K562 (cell line): ENCODE data around the gene UBN2. TPM values are rescaled to one million over a fixed set of nuclear protein-coding genes. Genes with fewer than 3 reads are reported as not detected.

Source experiments
- AFF1 ChIP-seq, 2 experiments: fragments of 450-650 bp; IDR thresholded peaks; 2 replicates each; pipeline ENCODE4 v1.6.1; 2018; ENCODE audit warnings: mild to moderate bottlenecking in 2 of 2, low read depth in 1 of 2; ENCODE audit not compliant: partially characterized antibody in 2 of 2
- ETV5 ChIP-seq: sonication (generic); formaldehyde crosslinking; IDR thresholded peaks from 2 replicates; pipeline ENCODE4 v1.4.0; 2020; ENCODE audit warnings: low read depth, mild to moderate bottlenecking, missing genetic modification reagents
- HDAC8 ChIP-seq: fragments of 450-650 bp; IDR thresholded peaks from 2 replicates; pipeline ENCODE4 v1.6.1; 2016; ENCODE audit warnings: mild to moderate bottlenecking, missing genetic modification characterization, moderate library complexity, missing compliant biosample characterization
- HIVEP1 ChIP-seq: fragments of 250-450 bp; sonication (Bioruptor Pico); IDR thresholded peaks from 2 replicates; pipeline ENCODE4 v1.4.0; 2020; ENCODE audit warnings: mild to moderate bottlenecking
- HMG20B ChIP-seq: fragments of 250-450 bp; sonication (Bioruptor Pico); IDR thresholded peaks from 2 replicates; pipeline ENCODE4 v1.5.0; 2021; ENCODE audit warnings: mild to moderate bottlenecking
- LEF1 ChIP-seq: fragments of 450-650 bp; IDR thresholded peaks from 2 replicates; pipeline ENCODE4 v1.6.1; 2016; ENCODE audit warnings: mild to moderate bottlenecking
- NCOA6 ChIP-seq: fragments of 450-650 bp; IDR thresholded peaks from 2 replicates; pipeline ENCODE4 v1.6.1; 2017; ENCODE audit warnings: mild to moderate bottlenecking
- NUFIP1 ChIP-seq: fragments of 450-650 bp; IDR thresholded peaks from 2 replicates; pipeline ENCODE4 v1.6.1; 2018; ENCODE audit not compliant: partially characterized antibody
- RB1 ChIP-seq: fragments of 450-650 bp; IDR thresholded peaks from 2 replicates; pipeline ENCODE4 v1.6.1; 2017; ENCODE audit warnings: low read depth, mild to moderate bottlenecking
- SMARCC2 ChIP-seq: fragments of 450-650 bp; IDR thresholded peaks from 2 replicates; pipeline ENCODE4 v1.6.1; 2017; ENCODE audit warnings: antibody characterized with exemption, moderate library complexity, mild to moderate bottlenecking, low read depth
- TBL1XR1 ChIP-seq, 2 experiments: IDR thresholded peaks; 2 replicates each; pipeline ENCODE4 v1.6.1; 2012; ENCODE audit warnings: improper control_type of control experiment in 2 of 2, low read length in 2 of 2, mild to moderate bottlenecking in 1 of 2
- TEAD1 ChIP-seq, 2 experiments: fragments of 450-650 bp in 1 of 2; sonication (generic) in 1 of 2; formaldehyde crosslinking; IDR thresholded peaks; 2 replicates each; pipeline versions ENCODE4 v1.4.0 to v1.8.0; 2020 to 2022; ENCODE audit warnings: mild to moderate bottlenecking in 2 of 2, missing genetic modification reagents in 1 of 2
- USF1 ChIP-seq: sonication (generic); formaldehyde crosslinking; IDR thresholded peaks from 2 replicates; pipeline ENCODE4 v1.9.0; 2022; ENCODE audit warnings: mild to moderate bottlenecking, missing genetic modification reagents
- WHSC1 ChIP-seq: IDR thresholded peaks from one replicate; pipeline ENCODE4 v1.6.1; 2012; ENCODE audit warnings: low read length, control low read depth, inconsistent platforms
- ZC3H11A ChIP-seq: IDR thresholded peaks from 2 replicates; pipeline ENCODE4 v1.6.1; 2012; ENCODE audit warnings: low read depth, low read length, improper control_type of control experiment
- ZNF740 ChIP-seq, 3 experiments: fragments of 200-800 bp in 1 of 3; sonication (Bioruptor generic) in 1 of 3; sonication (generic) in 1 of 3; formaldehyde crosslinking in 1 of 3; IDR thresholded peaks; 2 replicates each; pipeline versions ENCODE4 v1.6.1 to v1.8.0; 2016 to 2022; ENCODE audit warnings: mild to moderate bottlenecking in 2 of 3, missing compliant biosample characterization in 2 of 3, missing genetic modification characterization in 2 of 3, missing genetic modification reagents in 1 of 3
- polyA plus RNA-seq, 8 experiments: library from polyadenylated mRNA; depleted of rRNA in 4 of 8; stranded (reverse) in 5 of 8; unstranded in 3 of 8; fragments of >200 nt; fragmentation: Nextera tagmentation in 2 of 8; fragmentation: Illumina TruSeq in 1 of 8; extraction: Ambion mirVana in 2 of 8; extraction: Trizol in 1 of 8; gene quantifications; 2 replicates each; pipeline versions ENCODE4 v1.2.1 to v1.2.3, GENCODE V29; 2011 to 2014; ENCODE audit warnings: inconsistent platforms in 1 of 8, missing spikeins in 1 of 8
- total RNA-seq, 7 experiments: library from RNA; depleted of rRNA in 6 of 7; stranded (reverse); fragments of >200 nt in 6 of 7; fragmentation: Illumina TruSeq in 2 of 7; extraction: Trizol in 2 of 7; gene quantifications; 2 replicates each; pipeline versions ENCODE4 v1.2.1 to v1.2.3, GENCODE V29; 2011 to 2021; ENCODE audit warnings: low replicate concordance in 1 of 7

The UBN2 gene
- total and polyA plus RNA-seq, 9 of the 15 experiments (the other 6 are each of a cell fraction or from before 2014, with no cell fraction given) = 1.2 to 19.5 (median 9.9) TPM

GRCh38 chr7:139328375-139328774, 97.3 kb downstream of the UBN2 start (continued):
- TF ChIP-seq HMG20B (CRISPR knock-in tag) (no peak), ZC3H11A (no peak), ZNF740 (CRISPR knock-in tag; IDR thresholded peaks at IDR 0.05) (no peak), ZNF740 (tag; IDR thresholded peaks at IDR 0.05) (no peak), LEF1 (no peak), SMARCC2 (no peak), RB1 (no peak), NCOA6 (no peak), TBL1XR1 (IDR thresholded peaks at IDR 0.05; ENCODE audit: low read length in 2 of 2) (no peak), NUFIP1 (no peak), USF1 (CRISPR knock-in tag) (peak; percentile 41; the same call in 1 of the 2 replicates), TEAD1 (CRISPR knock-in tag; IDR thresholded peaks at IDR 0.05) (0 out of 4 replicates have a peak, but pooled peaks of 1 of the 2 experiments have one; percentile 46), HDAC8 (tag) (no peak), AFF1 (IDR thresholded peaks at IDR 0.05; ENCODE audit: low read depth in 1 of 2, partially characterized antibody in 2 of 2) (no peak), ETV5 (CRISPR knock-in tag) (no peak), HIVEP1 (CRISPR knock-in tag) (no peak), WHSC1 (no peak)
